GM21447 (cell line): ENCODE data around the gene TEX47.

Source experiments
- ATAC-seq: cut with Tn5 transposase; IDR thresholded peaks from one replicate; pipeline ENCODE4 v1.9.1; 2021; ENCODE audit not compliant: unreplicated experiment

Gene TEX47

GRCh38 chr7:88756802-88757201 is 38.7 kb downstream of the TEX47 start:
- ATAC-seq, result no peak

- ATAC-seq, result no peak
Measured at GRCh38 chr7:88746126-88746525, 49.4 kb downstream of the TEX47 start.
